HL-60/S4 treated with phorbol 12-myristate 13-acetate at 8.2 ng/mL for 4 days and 3 days (cell line): ENCODE results near the gene ADAMTSL3.

Experiments used
- in situ Hi-C: fragments of 300-500 bp; cut with MboI; formaldehyde crosslinking; loops from 2 replicates; pipeline ENCODE4 v1.15.0; 2022; ENCODE audit warnings: low sequenced_read_pairs

Gene ADAMTSL3

GRCh38 chr15:83818591-83818990 is 164.7 kb downstream of the ADAMTSL3 start:
- in situ Hi-C loops, result no loop called here

GRCh38 chr15:83830381-83830780 is 176.5 kb downstream of the ADAMTSL3 start:
- in situ Hi-C loops, result no loop called here

- in situ Hi-C loops, result no loop called here
These were observed 179.6 kb downstream of the ADAMTSL3 start for GRCh38 chr15:83833569-83833968.

- in situ Hi-C loops, result no loop called here
These were observed 181.6 kb downstream of the ADAMTSL3 start for GRCh38 chr15:83835479-83835878.

- in situ Hi-C loops, result no loop called here
These were observed 184.1 kb downstream of the ADAMTSL3 start for GRCh38 chr15:83837945-83838571.

GRCh38 chr15:83838763-83839162 is 184.8 kb downstream of the ADAMTSL3 start:
- in situ Hi-C loops, result no loop called here

- in situ Hi-C loops, result no loop called here
These were observed 188.4 kb downstream of the ADAMTSL3 start for GRCh38 chr15:83842281-83842680.

- in situ Hi-C loops, result no loop called here
These were observed 189.5 kb downstream of the ADAMTSL3 start for GRCh38 chr15:83843471-83843871.

- in situ Hi-C loops, result no loop called here
These were observed 190.8 kb downstream of the ADAMTSL3 start for GRCh38 chr15:83844742-83845141.

GRCh38 chr15:83845230-83845629 is 191.3 kb downstream of the ADAMTSL3 start:
- in situ Hi-C loops, result no loop called here

- in situ Hi-C loops, result no loop called here
These were observed 192.9 kb downstream of the ADAMTSL3 start for GRCh38 chr15:83846847-83847246.

- in situ Hi-C loops, result no loop called here
These were observed 194.6 kb downstream of the ADAMTSL3 start for GRCh38 chr15:83848315-83849050.

GRCh38 chr15:83850015-83850414 is 196.1 kb downstream of the ADAMTSL3 start:
- in situ Hi-C loops, result no loop called here

GRCh38 chr15:83850501-83851245 is 196.8 kb downstream of the ADAMTSL3 start:
- in situ Hi-C loops, result no loop called here

- in situ Hi-C loops, result no loop called here
These were observed 199.3 kb downstream of the ADAMTSL3 start for GRCh38 chr15:83853232-83853631.

- in situ Hi-C loops, result no loop called here
These were observed 200.4 kb downstream of the ADAMTSL3 start for GRCh38 chr15:83854321-83854720.

GRCh38 chr15:83854950-83855707 is 201.2 kb downstream of the ADAMTSL3 start:
- in situ Hi-C loops, result no loop called here

- in situ Hi-C loops, result no loop called here
These were observed 202.0 kb downstream of the ADAMTSL3 start for GRCh38 chr15:83855956-83856355.

GRCh38 chr15:83858820-83859505 is 205.0 kb downstream of the ADAMTSL3 start:
- in situ Hi-C loops, result no loop called here

GRCh38 chr15:83866692-83867091 is 212.8 kb downstream of the ADAMTSL3 start:
- in situ Hi-C loops, result no loop called here

GRCh38 chr15:83869341-83869740 is 215.4 kb downstream of the ADAMTSL3 start:
- in situ Hi-C loops, result no loop called here
